Gastrocnemius medialis (tissue), 4 donors: Measurements from ENCODE around the gene SP140L. TPM values are rescaled to one million over a fixed set of nuclear protein-coding genes. Genes with fewer than 3 reads are reported as not detected.
"Not testable (repeated sequence)": the region's sequence is repeated elsewhere in the genome, so short reads cannot be mapped to it uniquely, and the experiment has no call there.

Source experiments
- ATAC-seq, 2 donors: fragments of 150-250 bp; one replicate each; pipeline ENCODE4 v1.9.1; 2016
- DNase-seq, 2 donors: peaks; one replicate each; pipeline ENCODE4 v3.0.0-alpha.2; 2019
- H3K27ac ChIP-seq, 4 donors: fragments of 200-600 bp; sonication (generic); 1 replicate in 1 of 4; 2 replicates in 3 of 4; pipeline ENCODE4 v1.5.1; 2016 to 2018; ENCODE audit warnings: mild to moderate bottlenecking in 2 of 4, moderate library complexity in 1 of 4
- H3K27me3 ChIP-seq, 3 donors: fragments of 200-600 bp; sonication (generic) in 2 of 3; 1 replicate in 1 of 3; 2 replicates in 2 of 3; pipeline versions ENCODE4 v1.5.1 to v1.6.0; 2016 to 2019; ENCODE audit warnings: mild to moderate bottlenecking in 1 of 3, moderate library complexity in 1 of 3
- H3K36me3 ChIP-seq, 2 donors: fragments of 200-600 bp; sonication (generic) in 1 of 2; one replicate each; pipeline ENCODE4 v1.5.1; 2017 to 2018
- H3K4me1 ChIP-seq, 2 donors: fragments of 200-600 bp; sonication (generic) in 1 of 2; one replicate each; pipeline ENCODE4 v1.5.1; 2016 to 2017; ENCODE audit warnings: mild to moderate bottlenecking in 2 of 2
- H3K4me3 ChIP-seq, 4 donors: fragments of 200-600 bp; sonication (generic) in 3 of 4; 1 replicate in 1 of 4; 2 replicates in 3 of 4; pipeline ENCODE4 v1.5.1; 2016 to 2019; ENCODE audit warnings: mild to moderate bottlenecking in 2 of 4
- H3K9me3 ChIP-seq, 3 donors: fragments of 200-600 bp; sonication (generic) in 2 of 3; 1 replicate in 1 of 3; 2 replicates in 2 of 3; pipeline ENCODE4 v1.5.1; 2016 to 2019
- CTCF ChIP-seq, 5 experiments: fragments of 450-650 bp in 3 of 5; fragments of 200-600 bp in 2 of 5; sonication (generic) in 2 of 5; IDR thresholded peaks in 4 of 5; conservative IDR thresholded peaks in 1 of 5; 1 replicate in 4 of 5; 2 replicates in 1 of 5; pipeline ENCODE4 v1.5.1; 2016 to 2019; ENCODE audit warnings: antibody characterized with exemption in 5 of 5, mild to moderate bottlenecking in 3 of 5, moderate library complexity in 3 of 5
- POLR2A ChIP-seq, 2 donors: fragments of 450-650 bp; IDR thresholded peaks; one replicate each; pipeline ENCODE4 v1.6.1; 2017; ENCODE audit warnings: antibody characterized with exemption in 2 of 2, mild to moderate bottlenecking in 2 of 2, moderate library complexity in 2 of 2
- in situ Hi-C, 4 donors: fragments of 200-750 bp; cut with MboI; loops; one replicate each; pipeline versions ENCODE4 v1.15.0 to v1.8.0; 2017; ENCODE audit warnings: low sequenced_read_pairs in 4 of 4
- intact Hi-C: fragments of 100-400 bp; cut with DNase I; formaldehyde crosslinking; loops from one replicate; pipeline ENCODE4 v1.15.1; 2023; ENCODE audit warnings: low total_unique reads
- total RNA-seq, 4 donors: library from RNA; depleted of rRNA; stranded (reverse); fragments of >200 nt; gene quantifications; one replicate each; pipeline versions ENCODE4 v1.1.0 to v1.2.3, GENCODE V29; 2016

Gene SP140L
- total RNA-seq, 4 donors from 2014 or later: 2.2 to 13.5 (median 3.8) TPM

- H3K9me3 ChIP-seq: no peaks in the 10 kb centered on the region
- TF ChIP-seq CTCF (IDR thresholded peaks at IDR 0.05 in 4 of 5, conservative IDR thresholded peaks at IDR 0.05 in 1 of 5) (no peak), POLR2A (IDR thresholded peaks at IDR 0.05) (no peak)
- ATAC-seq (no peak), DNase-seq (no peak)
- in situ Hi-C loops: no loop called here
- H3K27ac ChIP-seq: no peak overlapping the region
- intact Hi-C loops: no loop called here
- peaks cover 0 to under 1% of the 10 kb centered on the region in 2 donors for H3K4me1 ChIP-seq
- no peak overlapping the region for H3K4me3 ChIP-seq
- no peaks in the 10 kb centered on the region for H3K27me3 ChIP-seq
- H3K36me3 ChIP-seq: peaks cover 0 to 12% of the 10 kb centered on the region in 2 donors
Measured at GRCh38 chr2:230335864-230336506, 9.0 kb downstream of the SP140L start.

GRCh38 chr2:230341936-230342528 is 15.0 kb downstream of the SP140L start:
- DNase-seq, ATAC-seq, in situ Hi-C loops, intact Hi-C loops, H3K27ac ChIP-seq, H3K9me3 ChIP-seq, H3K27me3 ChIP-seq, H3K4me1 ChIP-seq, H3K4me3 ChIP-seq, H3K36me3 ChIP-seq: not testable (repeated sequence)

- ATAC-seq, H3K4me1 ChIP-seq, H3K36me3 ChIP-seq, intact Hi-C loops, H3K27ac ChIP-seq, H3K27me3 ChIP-seq, in situ Hi-C loops, H3K9me3 ChIP-seq, DNase-seq, H3K4me3 ChIP-seq: not testable (repeated sequence)
Measured at GRCh38 chr2:230343041-230343624, 16.1 kb downstream of the SP140L start.

GRCh38 chr2:230343747-230344146 is 16.8 kb downstream of the SP140L start:
- DNase-seq (no peak), ATAC-seq (no peak)
- Histone ChIP-seq H3K4me3 (no peak overlapping the region), H3K4me1 (no peaks in the 10 kb centered on the region), H3K27me3 (no peaks in the 10 kb centered on the region), H3K36me3 (peaks cover 0 to 4% of the 10 kb centered on the region in 2 donors), H3K9me3 (no peaks in the 10 kb centered on the region), H3K27ac (no peak overlapping the region)
- in situ Hi-C loops (no loop called here), intact Hi-C loops (no loop called here)
- TF ChIP-seq CTCF (IDR thresholded peaks at IDR 0.05 in 4 of 5, conservative IDR thresholded peaks at IDR 0.05 in 1 of 5): no peak
- TF ChIP-seq POLR2A (IDR thresholded peaks at IDR 0.05): no peak

GRCh38 chr2:230346465-230346864 is 19.5 kb downstream of the SP140L start:
- in situ Hi-C loops (no loop called here), intact Hi-C loops (no loop called here)
- ATAC-seq (no peak), DNase-seq (no peak)
- peaks cover 0 to 4% of the 10 kb centered on the region in 2 donors for H3K36me3 ChIP-seq
- H3K4me1 ChIP-seq: no peaks in the 10 kb centered on the region
- no peaks in the 10 kb centered on the region for H3K9me3 ChIP-seq
- H3K27ac ChIP-seq: no peak overlapping the region
- H3K27me3 ChIP-seq: no peaks in the 10 kb centered on the region
- no peak for TF ChIP-seq POLR2A (IDR thresholded peaks at IDR 0.05)
- no peak for TF ChIP-seq CTCF (IDR thresholded peaks at IDR 0.05 in 4 of 5, conservative IDR thresholded peaks at IDR 0.05 in 1 of 5)
- peak overlapping the region in 1 of 4 donors; percentile 18 for H3K4me3 ChIP-seq
